IMR-90 (cell line): Measurements from ENCODE around the gene RCOR3. TPM values are rescaled to one million over a fixed set of nuclear protein-coding genes. Genes with fewer than 3 reads are reported as not detected.
A peak's percentile ranks its signal among the peaks of the same experiment; 100 is the strongest.

Experiments used
- ATAC-seq: fragments of 200-7000 bp; cut with Tn5 transposase; 2 replicates; pipeline ENCODE4 v1.9.1; 2020; ENCODE audit warnings: low read depth, mild to moderate bottlenecking, moderate library complexity
- BruUV-seq: library from RNA; stranded (reverse); fragments of 400-500 nt; replicated peaks from 2 replicates; lab custom pipeline; 2021; lab: Mats Ljungman, UMichigan
- CTCF ChIA-PET: fragments of 300-600 bp; formaldehyde crosslinking; extraction: SDS; loops from one replicate; lab custom pipeline; 2021; ENCODE audit warnings: antibody characterized with exemption; lab: Yijun Ruan, JAX
- POLR2A ChIA-PET: fragments of 300-600 bp; sonication (Branson Sonifier 250); formaldehyde crosslinking; loops from one replicate; lab custom pipeline; 2022; ENCODE audit warnings: antibody characterized with exemption; ENCODE audit not compliant: unreplicated experiment; lab: Charles Lee
- DNase-seq: peaks from one replicate; pipeline ENCODE4 v3.0.0; 2013
- H2AFZ ChIP-seq: replicated peaks from 2 replicates; pipeline ENCODE3; 2013; ENCODE audit warnings: low read length, mild to moderate bottlenecking; ENCODE audit not compliant: poor library complexity
- H2AK5ac ChIP-seq: 2 replicates; pipeline ENCODE4 v1.6.1; 2013; ENCODE audit warnings: low read depth, low read length, inconsistent platforms
- H2AK9ac ChIP-seq: replicated peaks from 2 replicates; pipeline ENCODE3; 2013; ENCODE audit warnings: mild to moderate bottlenecking, low read depth, low read length, moderate library complexity; ENCODE audit not compliant: poor library complexity
- H2BK120ac ChIP-seq: 2 replicates; pipeline ENCODE4 v1.6.1; 2013; ENCODE audit warnings: low read depth, low read length, inconsistent platforms
- H2BK15ac ChIP-seq: 3 replicates; pipeline ENCODE4 v1.6.1; 2013; ENCODE audit warnings: low read depth, low read length, inconsistent platforms
- H2BK20ac ChIP-seq: 2 replicates; pipeline ENCODE4 v1.6.1; 2013; ENCODE audit warnings: low read depth, mild to moderate bottlenecking, inconsistent platforms, low read length, moderate library complexity
- H2BK5ac ChIP-seq: 2 replicates; pipeline ENCODE4 v1.6.1; 2013; ENCODE audit warnings: mild to moderate bottlenecking, low read depth, low read length, inconsistent platforms; ENCODE audit not compliant: poor library complexity, severe bottlenecking
- H3K14ac ChIP-seq: replicated peaks from 2 replicates; pipeline ENCODE4 v1.6.1; 2013; ENCODE audit warnings: low read depth, low read length, inconsistent platforms
- H3K18ac ChIP-seq: 2 replicates; pipeline ENCODE4 v1.6.1; 2013; ENCODE audit warnings: low read depth, low read length, control low read depth
- H3K23ac ChIP-seq: 2 replicates; pipeline ENCODE4 v1.6.1; 2013; ENCODE audit warnings: low read depth, low read length, inconsistent platforms
- H3K27ac ChIP-seq: 2 replicates; pipeline ENCODE4 v1.5.1; 2013; ENCODE audit warnings: mild to moderate bottlenecking, control low read depth, low read length; ENCODE audit not compliant: insufficient read depth
- H3K27me3 ChIP-seq: 2 replicates; pipeline ENCODE4 v1.6.1; 2013; ENCODE audit warnings: low read length; ENCODE audit not compliant: control insufficient read depth, insufficient read depth
- H3K36me3 ChIP-seq: 2 replicates; pipeline ENCODE4 v1.6.1; 2013; ENCODE audit warnings: low read length, mixed read lengths; ENCODE audit not compliant: control insufficient read depth, insufficient read depth
- H3K4ac ChIP-seq: 2 replicates; pipeline ENCODE4 v1.6.1; 2013; ENCODE audit warnings: low read depth, low read length, inconsistent platforms
- H3K4me1 ChIP-seq: 2 replicates; pipeline ENCODE4 v1.6.1; 2013; ENCODE audit warnings: low read length, mixed read lengths; ENCODE audit not compliant: control insufficient read depth, insufficient read depth
- H3K4me2 ChIP-seq: 2 replicates; pipeline ENCODE4 v1.6.1; 2013; ENCODE audit warnings: low read depth, mild to moderate bottlenecking, control low read depth, low read length, moderate library complexity
- H3K4me3 ChIP-seq: 2 replicates; pipeline ENCODE4 v1.5.1; 2013; ENCODE audit warnings: low read depth, mild to moderate bottlenecking, control low read depth, low read length, moderate library complexity; ENCODE audit not compliant: insufficient read depth
- H3K56ac ChIP-seq: 2 replicates; pipeline ENCODE4 v1.6.1; 2013; ENCODE audit warnings: low read length, inconsistent platforms; ENCODE audit not compliant: insufficient read depth; ENCODE audit errors: extremely low read depth
- H3K79me1 ChIP-seq, 2 experiments: 2 replicates each; pipeline ENCODE4 v1.6.1; 2013; ENCODE audit warnings: low read length in 2 of 2, inconsistent platforms in 1 of 2, low read depth in 1 of 2
- H3K9ac ChIP-seq: 2 replicates; pipeline ENCODE4 v1.6.1; 2013; ENCODE audit warnings: low read depth, low read length, control low read depth
- H3K9me1 ChIP-seq: 2 replicates; pipeline ENCODE4 v1.6.1; 2013; ENCODE audit warnings: low read length, inconsistent platforms; ENCODE audit not compliant: insufficient read depth
- H3K9me3 ChIP-seq: 2 replicates; pipeline ENCODE4 v1.6.1; 2013; ENCODE audit warnings: low read length; ENCODE audit not compliant: control insufficient read depth, insufficient read depth
- H4K20me1 ChIP-seq: 2 replicates; pipeline ENCODE4 v1.6.1; 2013; ENCODE audit warnings: low read length, inconsistent platforms; ENCODE audit not compliant: insufficient read depth
- H4K5ac ChIP-seq: 2 replicates; pipeline ENCODE4 v1.6.1; 2013; ENCODE audit warnings: mild to moderate bottlenecking, low read depth, low read length, control low read depth
- H4K8ac ChIP-seq, 2 experiments: 2 replicates each; pipeline ENCODE4 v1.6.1; 2013; ENCODE audit warnings: low read depth in 2 of 2, low read length in 2 of 2, control low read depth in 1 of 2, inconsistent platforms in 1 of 2
- H4K91ac ChIP-seq: 2 replicates; pipeline ENCODE4 v1.6.1; 2013; ENCODE audit warnings: low read depth, low read length, inconsistent platforms; ENCODE audit not compliant: insufficient read depth
- WGBS, 2 experiments: methylation state at CpG; one replicate each; pipeline versions ENCODE4 v1.1.5 to v1.1.7; 2013; ENCODE audit warnings: missing lambda C conversion rate in 2 of 2; ENCODE audit not compliant: insufficient read length in 1 of 2; ENCODE audit errors: extremely low coverage in 2 of 2; 5-methylcytosine and 5-hydroxymethylcytosine counted together
- dilution Hi-C: fragments of 300-500 bp; cut with HindIII; formaldehyde crosslinking; loops from one replicate; pipeline ENCODE4 v1.14.3; 2018; ENCODE audit warnings: low sequenced_read_pairs; ENCODE audit not compliant: unreplicated experiment
- in situ Hi-C: fragments of 300-500 bp; cut with MboI; formaldehyde crosslinking; loops from 3 replicates; pipeline ENCODE4 v1.14.3; 2019; ENCODE audit warnings: low sequenced_read_pairs, inconsistent platforms, mixed read lengths
- intact Hi-C: fragments of 100-400 bp; cut with micrococcal nuclease; formaldehyde crosslinking; loops from 2 replicates; pipeline ENCODE4 v1.10.0; 2022
- polyA plus RNA-seq, 3 experiments: library from polyadenylated mRNA; depleted of rRNA; stranded (reverse); fragments of >200 nt; gene quantifications; 2 replicates each; pipeline ENCODE4 v1.2.3, GENCODE V29; 2012; ENCODE audit warnings: low replicate concordance in 1 of 3
- total RNA-seq: library from RNA; depleted of rRNA; stranded (reverse); fragments of >200 nt; gene quantifications from 2 replicates; pipeline ENCODE4 v1.2.3, GENCODE V29; 2012
- TF ChIP-seq, protein P1 (sequence below): fragments of 150-350 bp; IDR thresholded peaks from 2 replicates; pipeline ENCODE4 v1.6.1; 2017; ENCODE audit warnings: mild to moderate bottlenecking, antibody characterized with exemption, low read length, low read depth
- TF ChIP-seq, protein P2 (sequence below): fragments of 150-350 bp; IDR thresholded peaks from 2 replicates; pipeline ENCODE4 v1.6.1; 2016; ENCODE audit warnings: low read depth, mild to moderate bottlenecking, low read length, moderate library complexity, borderline replicate concordance

The RCOR3 gene
- total and polyA plus RNA-seq, 2 of the 4 experiments (the other 2 are of a cell fraction), result 8.1 to 16.4 TPM

DNA sequence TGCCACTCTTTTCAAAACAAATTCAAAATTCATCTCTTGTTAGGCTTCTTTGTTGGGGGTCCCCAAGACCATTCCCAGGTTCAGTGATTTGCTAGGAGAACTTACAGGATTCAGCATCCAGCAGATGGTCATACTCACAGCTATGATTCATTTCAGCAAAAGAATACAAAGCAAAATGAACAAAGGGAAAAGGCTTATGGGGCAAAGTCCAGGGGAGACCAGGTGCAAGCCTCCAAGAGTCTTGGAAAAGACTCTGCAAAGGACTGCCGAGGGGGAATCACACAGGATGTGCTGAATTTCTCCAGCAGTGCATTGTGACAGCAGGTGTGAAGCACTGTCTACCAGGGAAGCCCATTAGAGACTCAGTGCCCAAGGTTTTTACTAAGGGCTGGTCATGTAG is 74.7 kb downstream of the RCOR3 start:
- DNase-seq (peak; percentile 14), ATAC-seq (no peak)
- no peaks in the 10 kb centered on the region for H3K27me3 ChIP-seq
- no peak overlapping the region for H2AK5ac ChIP-seq
- H4K8ac ChIP-seq, result no peak overlapping the region
- no peak overlapping the region for H2BK15ac ChIP-seq
- in situ Hi-C loops (no loop called here), dilution Hi-C loops (no loop called here), intact Hi-C loops (no loop called here)
- peaks cover 15% of the 10 kb centered on the region for H3K4me1 ChIP-seq
- POLR2A ChIA-PET, result no interaction called here
- TF ChIP-seq, protein P1, sequence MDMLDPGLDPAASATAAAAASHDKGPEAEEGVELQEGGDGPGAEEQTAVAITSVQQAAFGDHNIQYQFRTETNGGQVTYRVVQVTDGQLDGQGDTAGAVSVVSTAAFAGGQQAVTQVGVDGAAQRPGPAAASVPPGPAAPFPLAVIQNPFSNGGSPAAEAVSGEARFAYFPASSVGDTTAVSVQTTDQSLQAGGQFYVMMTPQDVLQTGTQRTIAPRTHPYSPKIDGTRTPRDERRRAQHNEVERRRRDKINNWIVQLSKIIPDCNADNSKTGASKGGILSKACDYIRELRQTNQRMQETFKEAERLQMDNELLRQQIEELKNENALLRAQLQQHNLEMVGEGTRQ, result no peak
- TF ChIP-seq, protein P2, sequence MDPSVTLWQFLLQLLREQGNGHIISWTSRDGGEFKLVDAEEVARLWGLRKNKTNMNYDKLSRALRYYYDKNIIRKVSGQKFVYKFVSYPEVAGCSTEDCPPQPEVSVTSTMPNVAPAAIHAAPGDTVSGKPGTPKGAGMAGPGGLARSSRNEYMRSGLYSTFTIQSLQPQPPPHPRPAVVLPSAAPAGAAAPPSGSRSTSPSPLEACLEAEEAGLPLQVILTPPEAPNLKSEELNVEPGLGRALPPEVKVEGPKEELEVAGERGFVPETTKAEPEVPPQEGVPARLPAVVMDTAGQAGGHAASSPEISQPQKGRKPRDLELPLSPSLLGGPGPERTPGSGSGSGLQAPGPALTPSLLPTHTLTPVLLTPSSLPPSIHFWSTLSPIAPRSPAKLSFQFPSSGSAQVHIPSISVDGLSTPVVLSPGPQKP, result no peak
- no peak overlapping the region for H3K4me3 ChIP-seq
- H3K27ac ChIP-seq, result no peak overlapping the region
- H3K9me1 ChIP-seq, result peaks cover 50% of the 10 kb centered on the region
- H3K56ac ChIP-seq, result no peak overlapping the region
- H2AFZ ChIP-seq, result no peak overlapping the region
- no peak overlapping the region for H3K4me2 ChIP-seq
- no peak overlapping the region for H4K5ac ChIP-seq
- H2AK9ac ChIP-seq, result no peak overlapping the region
- no peak overlapping the region for H3K4ac ChIP-seq
- H3K79me1 ChIP-seq, result peaks cover 32 to 90% of the 10 kb centered on the region in 2 experiments
- peaks cover 79% of the 10 kb centered on the region for H4K20me1 ChIP-seq
- no TSS peak for BruUV-seq
- H3K23ac ChIP-seq, result no peak overlapping the region; the same call in 1 of the 2 replicates
- H2BK20ac ChIP-seq, result no peak overlapping the region
- no peaks in the 10 kb centered on the region for H3K9me3 ChIP-seq
- no peak overlapping the region for H2BK5ac ChIP-seq
- H3K14ac ChIP-seq, result no peak overlapping the region
- no peak overlapping the region for H2BK120ac ChIP-seq
- CTCF ChIA-PET, result interaction anchor here (1.3 kb wide), 1 partner anchor 11 kb away, joined by 4 read pairs; no protein-coding TSS in a partner anchor
- H3K9ac ChIP-seq, result no peak overlapping the region
- no peak overlapping the region for H4K91ac ChIP-seq
- 100% methylated on average over 1 of the region's 1 CpG; no CpG with 5 or more reads in 1 of the 2 experiments for WGBS, 2 experiments
- H3K18ac ChIP-seq, result no peak overlapping the region
- H3K36me3 ChIP-seq, result 0 out of 2 replicates have a peak, but pooled peaks cover 1% of the 10 kb centered on the region
